Measurements from ENCODE around the gene PADI4. TPM values are rescaled to one million over a fixed set of nuclear protein-coding genes. Genes with fewer than 3 reads are reported as not detected.
"Not testable (repeated sequence)": the region's sequence is repeated elsewhere in the genome, so short reads cannot be mapped to it uniquely, and the experiment has no call there.

The PADI4 gene
- total and polyA plus RNA-seq, 8 donors = 0.08 to 0.25 (median 0.18) TPM; not detected in 5

DNA sequence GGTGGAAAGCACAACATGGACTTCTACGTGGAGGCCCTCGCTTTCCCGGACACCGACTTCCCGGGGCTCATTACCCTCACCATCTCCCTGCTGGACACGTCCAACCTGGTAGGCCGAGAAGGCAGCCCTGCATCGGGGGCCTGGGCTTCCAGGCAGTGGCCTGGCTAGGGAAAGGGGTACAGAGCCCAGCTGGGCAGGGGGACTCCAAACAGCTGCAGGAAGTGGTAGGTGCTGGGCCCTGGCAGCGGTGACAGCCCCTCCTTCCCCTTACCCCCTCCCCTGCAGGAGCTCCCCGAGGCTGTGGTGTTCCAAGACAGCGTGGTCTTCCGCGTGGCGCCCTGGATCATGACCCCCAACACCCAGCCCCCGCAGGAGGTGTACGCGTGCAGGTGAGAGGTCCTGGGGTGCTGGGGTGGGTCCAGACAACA is 34.0 kb downstream of the PADI4 start:
- 62 to 84% (median 65%) methylated on average over 8 to 17 of the region's 17 CpGs for WGBS, 5 donors
- no peak overlapping the region for H3K4me3 ChIP-seq
- no peak for DNase-seq
- no peaks in the 10 kb centered on the region for H3K9me3 ChIP-seq
- TF ChIP-seq POLR2AphosphoS5 (IDR thresholded peaks at IDR 0.05) (no peak), POLR2A (IDR thresholded peaks at IDR 0.05) (no peak), EP300 (IDR thresholded peaks at IDR 0.05) (no peak)
- TF ChIP-seq, protein P1, sequence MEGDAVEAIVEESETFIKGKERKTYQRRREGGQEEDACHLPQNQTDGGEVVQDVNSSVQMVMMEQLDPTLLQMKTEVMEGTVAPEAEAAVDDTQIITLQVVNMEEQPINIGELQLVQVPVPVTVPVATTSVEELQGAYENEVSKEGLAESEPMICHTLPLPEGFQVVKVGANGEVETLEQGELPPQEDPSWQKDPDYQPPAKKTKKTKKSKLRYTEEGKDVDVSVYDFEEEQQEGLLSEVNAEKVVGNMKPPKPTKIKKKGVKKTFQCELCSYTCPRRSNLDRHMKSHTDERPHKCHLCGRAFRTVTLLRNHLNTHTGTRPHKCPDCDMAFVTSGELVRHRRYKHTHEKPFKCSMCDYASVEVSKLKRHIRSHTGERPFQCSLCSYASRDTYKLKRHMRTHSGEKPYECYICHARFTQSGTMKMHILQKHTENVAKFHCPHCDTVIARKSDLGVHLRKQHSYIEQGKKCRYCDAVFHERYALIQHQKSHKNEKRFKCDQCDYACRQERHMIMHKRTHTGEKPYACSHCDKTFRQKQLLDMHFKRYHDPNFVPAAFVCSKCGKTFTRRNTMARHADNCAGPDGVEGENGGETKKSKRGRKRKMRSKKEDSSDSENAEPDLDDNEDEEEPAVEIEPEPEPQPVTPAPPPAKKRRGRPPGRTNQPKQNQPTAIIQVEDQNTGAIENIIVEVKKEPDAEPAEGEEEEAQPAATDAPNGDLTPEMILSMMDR (IDR thresholded peaks at IDR 0.05) = no peak
- no peak overlapping the region for H3K27ac ChIP-seq
- H3K36me3 ChIP-seq = no peaks in the 10 kb centered on the region
- intact Hi-C loops (cut with DNase I; ENCODE audit: low total_unique reads) = no loop called here
- peaks cover 0 to 35% (median 0%) of the 10 kb centered on the region in 3 donors for H3K27me3 ChIP-seq
- H3K4me1 ChIP-seq = no peaks in the 10 kb centered on the region

DNA sequence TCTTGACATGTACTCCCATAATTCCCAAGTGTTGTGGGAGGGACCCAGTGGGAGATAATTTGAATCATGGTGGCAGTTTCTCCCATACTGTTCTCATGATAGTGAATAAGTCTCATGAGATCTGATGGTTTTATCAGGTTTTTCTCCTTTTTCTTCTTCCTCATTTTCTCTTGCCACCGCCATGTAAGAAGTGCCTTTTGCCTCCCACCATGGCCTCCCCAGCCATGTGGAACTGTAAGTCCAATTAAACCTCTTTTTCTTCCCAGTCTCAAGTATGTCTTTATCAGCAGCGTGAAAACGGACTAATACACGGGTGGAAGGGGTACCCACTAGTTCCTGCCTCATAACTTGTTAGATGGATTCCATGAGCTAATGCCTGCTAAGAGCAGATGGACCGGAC is 37.5 kb downstream of the PADI4 start:
- H3K36me3 ChIP-seq; H3K9me3 ChIP-seq; H3K27ac ChIP-seq; intact Hi-C loops (cut with DNase I; ENCODE audit: low total_unique reads); H3K4me3 ChIP-seq; DNase-seq; H3K4me1 ChIP-seq: not testable (repeated sequence)
- 86 to 96% (median 90%) methylated on average over 5 of the region's 5 CpGs for WGBS, 5 donors
- H3K27me3 ChIP-seq = peaks cover 0 to 55% (median 0%) of the 10 kb centered on the region in 3 donors

DNA sequence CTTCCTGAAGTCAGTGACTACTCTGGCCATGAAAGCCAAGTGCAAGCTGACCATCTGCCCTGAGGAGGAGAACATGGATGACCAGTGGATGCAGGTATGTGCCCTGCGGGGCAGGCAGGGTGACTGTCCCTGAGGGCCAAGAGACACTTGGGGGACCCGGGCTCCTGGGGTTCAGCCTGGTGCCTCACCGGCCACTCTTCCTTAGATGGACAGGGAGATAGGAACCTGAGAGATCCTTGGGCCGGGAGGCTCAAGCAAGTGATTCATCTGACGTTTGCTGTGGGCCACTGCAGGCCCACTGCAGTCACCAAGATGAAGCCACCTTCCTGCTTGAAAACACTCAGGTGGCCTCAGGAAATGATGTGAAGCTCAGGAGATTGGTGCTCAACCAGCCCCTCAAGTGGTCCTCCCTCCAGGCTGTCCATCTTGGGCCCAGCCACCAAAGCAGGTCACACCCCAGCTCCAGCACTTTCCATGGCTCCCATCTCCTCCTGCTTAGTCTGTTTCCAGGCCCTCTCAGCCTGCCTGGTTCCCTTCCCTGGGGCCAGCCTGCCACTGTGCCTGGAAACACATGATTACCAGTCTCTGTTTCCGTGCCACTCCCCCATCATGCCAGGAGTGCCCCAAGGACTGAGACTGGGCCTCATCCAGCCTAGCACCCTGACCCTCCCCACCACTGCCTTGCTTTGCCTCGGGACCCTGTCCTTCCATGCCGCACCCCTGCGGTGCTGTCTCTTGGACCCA is 38.2 kb downstream of the PADI4 start:
- 73 to 82% (median 81%) methylated on average over 9 of the region's 9 CpGs for WGBS, 5 donors
- Histone ChIP-seq H3K27ac (no peak overlapping the region), H3K9me3 (no peaks in the 10 kb centered on the region), H3K36me3 (no peaks in the 10 kb centered on the region), H3K27me3 (peaks cover 0 to 49% (median 0%) of the 10 kb centered on the region in 3 donors), H3K4me1 (no peaks in the 10 kb centered on the region), H3K4me3 (no peak overlapping the region)
- intact Hi-C loops (cut with DNase I; ENCODE audit: low total_unique reads) = no loop called here
- DNase-seq = no peak
- TF ChIP-seq EP300 (IDR thresholded peaks at IDR 0.05) = no peak
- TF ChIP-seq, protein P1 (IDR thresholded peaks at IDR 0.05) = no peak
- no peak for TF ChIP-seq POLR2AphosphoS5 (IDR thresholded peaks at IDR 0.05)
- no peak for TF ChIP-seq POLR2A (IDR thresholded peaks at IDR 0.05)

DNA sequence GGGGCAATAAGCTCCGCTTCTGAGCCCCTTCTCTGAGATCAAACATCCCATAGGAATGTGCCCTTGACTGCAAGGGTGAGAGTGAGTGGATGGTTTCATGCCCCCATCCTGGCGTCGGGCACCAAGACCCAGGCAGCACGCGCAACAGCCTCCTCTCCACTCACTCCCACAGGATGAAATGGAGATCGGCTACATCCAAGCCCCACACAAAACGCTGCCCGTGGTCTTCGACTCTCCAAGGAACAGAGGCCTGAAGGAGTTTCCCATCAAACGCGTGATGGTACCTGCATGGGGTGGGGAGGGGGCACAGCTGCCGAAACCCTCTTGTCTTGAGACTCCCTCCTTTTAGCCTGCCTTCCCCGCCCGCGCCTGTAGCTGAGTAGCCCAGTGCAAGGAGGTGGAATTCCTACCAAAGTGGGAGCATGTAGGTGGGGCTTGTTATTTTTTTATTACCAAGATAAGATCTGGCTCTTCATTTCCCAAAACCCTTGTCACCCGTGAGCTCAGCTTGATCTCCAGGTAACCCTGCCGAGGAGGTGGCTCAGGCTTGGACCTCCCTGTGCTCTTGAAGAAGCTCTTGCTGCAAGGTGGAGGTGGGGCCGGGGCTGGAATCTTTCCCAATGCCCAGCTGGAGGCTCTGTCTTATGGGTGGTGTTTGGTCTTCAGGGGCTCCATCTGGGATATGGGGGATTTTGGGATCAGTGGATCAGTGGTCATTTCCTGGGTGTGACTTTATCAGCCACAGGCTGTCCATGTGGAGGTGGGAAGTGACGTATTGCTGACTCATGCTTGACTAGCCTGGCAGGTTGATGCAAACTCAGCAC is 40.0 kb downstream of the PADI4 start:
- no peak for TF ChIP-seq EP300 (IDR thresholded peaks at IDR 0.05)
- no peak for TF ChIP-seq POLR2A (IDR thresholded peaks at IDR 0.05)
- TF ChIP-seq, protein P1 (IDR thresholded peaks at IDR 0.05) = no peak
- no peak for TF ChIP-seq POLR2AphosphoS5 (IDR thresholded peaks at IDR 0.05)
- intact Hi-C loops (cut with DNase I; ENCODE audit: low total_unique reads) = no loop called here
- peaks cover 0 to 48% (median 0%) of the 10 kb centered on the region in 3 donors for H3K27me3 ChIP-seq
- no peak for DNase-seq
- H3K36me3 ChIP-seq = no peaks in the 10 kb centered on the region
- H3K4me3 ChIP-seq = no peak overlapping the region
- H3K9me3 ChIP-seq = no peaks in the 10 kb centered on the region
- H3K4me1 ChIP-seq = no peaks in the 10 kb centered on the region
- 65 to 75% (median 69%) methylated on average over 13 to 19 of the region's 19 CpGs for WGBS, 5 donors
- H3K27ac ChIP-seq = no peak overlapping the region
